Measurements from ENCODE around the gene ZNF385A.

GRCh38 chr12:54383041-54383609 lies 1.4 kb downstream of the ZNF385A start:
- TF ChIP-seq, protein P1, sequence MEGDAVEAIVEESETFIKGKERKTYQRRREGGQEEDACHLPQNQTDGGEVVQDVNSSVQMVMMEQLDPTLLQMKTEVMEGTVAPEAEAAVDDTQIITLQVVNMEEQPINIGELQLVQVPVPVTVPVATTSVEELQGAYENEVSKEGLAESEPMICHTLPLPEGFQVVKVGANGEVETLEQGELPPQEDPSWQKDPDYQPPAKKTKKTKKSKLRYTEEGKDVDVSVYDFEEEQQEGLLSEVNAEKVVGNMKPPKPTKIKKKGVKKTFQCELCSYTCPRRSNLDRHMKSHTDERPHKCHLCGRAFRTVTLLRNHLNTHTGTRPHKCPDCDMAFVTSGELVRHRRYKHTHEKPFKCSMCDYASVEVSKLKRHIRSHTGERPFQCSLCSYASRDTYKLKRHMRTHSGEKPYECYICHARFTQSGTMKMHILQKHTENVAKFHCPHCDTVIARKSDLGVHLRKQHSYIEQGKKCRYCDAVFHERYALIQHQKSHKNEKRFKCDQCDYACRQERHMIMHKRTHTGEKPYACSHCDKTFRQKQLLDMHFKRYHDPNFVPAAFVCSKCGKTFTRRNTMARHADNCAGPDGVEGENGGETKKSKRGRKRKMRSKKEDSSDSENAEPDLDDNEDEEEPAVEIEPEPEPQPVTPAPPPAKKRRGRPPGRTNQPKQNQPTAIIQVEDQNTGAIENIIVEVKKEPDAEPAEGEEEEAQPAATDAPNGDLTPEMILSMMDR (conservative IDR thresholded peaks at IDR 0.05; ENCODE audit: low read depth, low read length): no peak
- no peak for TF ChIP-seq EZH2 (IDR thresholded peaks at IDR 0.05; ENCODE audit: borderline replicate concordance, low read depth, low read length, poor library complexity, severe bottlenecking)

Data from A673 (cell line).